Glutamatergic neuron (in vitro differentiated cells): ENCODE data around the gene ARID5A. TPM values are rescaled to one million over a fixed set of nuclear protein-coding genes. Genes with fewer than 3 reads are reported as not detected.

Experiments
- DNase-seq: peaks from one replicate; pipeline ENCODE4 v3.0.0; 2022
- H3K27ac Mint-ChIP-seq: one replicate; pipeline ENCODE4 v1.8.0; 2020; ENCODE audit warnings: mild to moderate bottlenecking, mixed read lengths, inconsistent platforms; ENCODE audit not compliant: unreplicated experiment
- H3K27me3 Mint-ChIP-seq: one replicate; pipeline ENCODE4 v1.8.0; 2020; ENCODE audit warnings: mild to moderate bottlenecking, moderate library complexity, mixed read lengths, inconsistent platforms; ENCODE audit not compliant: unreplicated experiment
- H3K36me3 Mint-ChIP-seq: one replicate; pipeline ENCODE4 v1.8.0; 2020; ENCODE audit warnings: mild to moderate bottlenecking, mixed read lengths, inconsistent platforms; ENCODE audit not compliant: unreplicated experiment
- H3K4me1 Mint-ChIP-seq: one replicate; pipeline ENCODE4 v1.8.0; 2020; ENCODE audit warnings: mild to moderate bottlenecking, low read depth, mixed read lengths, inconsistent platforms; ENCODE audit not compliant: unreplicated experiment
- H3K4me3 Mint-ChIP-seq: one replicate; pipeline ENCODE4 v1.8.0; 2020; ENCODE audit warnings: mild to moderate bottlenecking, mixed read lengths, inconsistent platforms; ENCODE audit not compliant: unreplicated experiment
- H3K9me3 Mint-ChIP-seq: one replicate; pipeline ENCODE4 v1.8.0; 2020; ENCODE audit warnings: mild to moderate bottlenecking, moderate library complexity, mixed read lengths, inconsistent platforms; ENCODE audit not compliant: unreplicated experiment
- CTCF ChIP-seq: fragments of 200-600 bp; sonication (generic); IDR thresholded peaks from one replicate; pipeline ENCODE4 v1.5.0; 2021; ENCODE audit not compliant: partially characterized antibody, unreplicated experiment
- total RNA-seq: library from RNA; stranded (reverse); fragmentation: NEBNext Ultra II Directional; extraction: Animal tissue kit (Norgen Biotek cat#: 25700); gene quantifications from one replicate; pipeline ENCODE4 v1.2.1, GENCODE V29; 2021; ENCODE audit not compliant: unreplicated experiment

Gene ARID5A
- total RNA-seq, 1 donor from 2014 or later, result 3.5 TPM

GRCh38 chr2:96558485-96558884, 21.9 kb downstream of the ARID5A start:
- Mint-ChIP-seq H3K36me3 (no peaks in the 10 kb centered on the region), H3K4me3 (no peak overlapping the region), H3K27me3 (peaks cover 2% of the 10 kb centered on the region), H3K27ac (no peak overlapping the region), H3K4me1 (no peaks in the 10 kb centered on the region), H3K9me3 (peaks cover 2% of the 10 kb centered on the region)
- DNase-seq, result no peak
- TF ChIP-seq CTCF, result no peak

GRCh38 chr2:96564026-96564425, 27.5 kb downstream of the ARID5A start:
- DNase-seq, result no peak
- peaks cover 5% of the 10 kb centered on the region for H3K4me1 Mint-ChIP-seq
- H3K27ac Mint-ChIP-seq, result no peak overlapping the region
- peaks cover 3% of the 10 kb centered on the region for H3K9me3 Mint-ChIP-seq
- H3K36me3 Mint-ChIP-seq, result no peaks in the 10 kb centered on the region
- H3K27me3 Mint-ChIP-seq, result no peaks in the 10 kb centered on the region
- no peak overlapping the region for H3K4me3 Mint-ChIP-seq
- TF ChIP-seq CTCF, result no peak

GRCh38 chr2:96564563-96564962, 28.0 kb downstream of the ARID5A start:
- no peak for TF ChIP-seq CTCF
- H3K27ac Mint-ChIP-seq, result no peak overlapping the region
- H3K36me3 Mint-ChIP-seq, result no peaks in the 10 kb centered on the region
- H3K4me3 Mint-ChIP-seq, result no peak overlapping the region
- H3K4me1 Mint-ChIP-seq, result peaks cover 5% of the 10 kb centered on the region
- no peaks in the 10 kb centered on the region for H3K27me3 Mint-ChIP-seq
- no peak for DNase-seq
- peaks cover 3% of the 10 kb centered on the region for H3K9me3 Mint-ChIP-seq

- Mint-ChIP-seq H3K27ac (peak overlapping the region; percentile 10), H3K4me1 (peaks cover 5% of the 10 kb centered on the region), H3K4me3 (no peak overlapping the region), H3K9me3 (peaks cover 3% of the 10 kb centered on the region), H3K36me3 (no peaks in the 10 kb centered on the region), H3K27me3 (no peaks in the 10 kb centered on the region)
- DNase-seq, result no peak
- TF ChIP-seq CTCF, result no peak
These were observed 28.6 kb downstream of the ARID5A start for GRCh38 chr2:96565111-96565510.

- no peak overlapping the region for H3K27ac Mint-ChIP-seq
- H3K4me3 Mint-ChIP-seq, result no peak overlapping the region
- no peak for TF ChIP-seq CTCF
- peaks cover 2% of the 10 kb centered on the region for H3K9me3 Mint-ChIP-seq
- H3K27me3 Mint-ChIP-seq, result no peaks in the 10 kb centered on the region
- no peak for DNase-seq
- H3K4me1 Mint-ChIP-seq, result peaks cover 5% of the 10 kb centered on the region
- no peaks in the 10 kb centered on the region for H3K36me3 Mint-ChIP-seq
These were observed 31.5 kb downstream of the ARID5A start for GRCh38 chr2:96568094-96568493.
